GM23338 (cell line): ENCODE measurements around the gene OR4D2.

Source experiments
- CTCF ChIP-seq, 2 experiments: fragments of 200-600 bp in 1 of 2; sonication (generic) in 1 of 2; conservative IDR thresholded peaks; 2 replicates each; pipeline versions ENCODE4 v1.5.1 to v1.6.1; 2016 to 2017; ENCODE audit warnings: antibody characterized with exemption in 2 of 2, low read depth in 2 of 2, mild to moderate bottlenecking in 2 of 2, moderate library complexity in 1 of 2
- EZH2 ChIP-seq: fragments of 200-600 bp; sonication (generic); IDR thresholded peaks from one replicate; pipeline ENCODE4 v1.8.0; 2017; ENCODE audit warnings: antibody characterized with exemption, mild to moderate bottlenecking, low read depth; ENCODE audit not compliant: unreplicated experiment
- EZH2phosphoT487 ChIP-seq: fragments of 200-600 bp; sonication (generic); IDR thresholded peaks from one replicate; pipeline ENCODE4 v1.8.1; 2018; ENCODE audit warnings: antibody characterized with exemption; ENCODE audit not compliant: unreplicated experiment
- JUNB ChIP-seq: IDR thresholded peaks from one replicate; pipeline ENCODE4 v1.6.1; 2016; ENCODE audit warnings: antibody characterized with exemption; ENCODE audit not compliant: unreplicated experiment
- POLR2AphosphoS5 ChIP-seq: IDR thresholded peaks from 2 replicates; pipeline ENCODE4 v1.6.1; 2016; ENCODE audit warnings: antibody characterized with exemption, low read depth
- ZNF331 ChIP-seq: fragments of 250-450 bp; sonication (Bioruptor Pico); IDR thresholded peaks from 2 replicates; pipeline ENCODE4 v1.5.0; 2020; ENCODE audit warnings: low read depth, mild to moderate bottlenecking, moderate library complexity
- TF ChIP-seq, protein P1 (sequence below): IDR thresholded peaks from one replicate; pipeline ENCODE4 v1.6.1; 2018; ENCODE audit warnings: antibody characterized with exemption; ENCODE audit not compliant: unreplicated experiment

DNA sequence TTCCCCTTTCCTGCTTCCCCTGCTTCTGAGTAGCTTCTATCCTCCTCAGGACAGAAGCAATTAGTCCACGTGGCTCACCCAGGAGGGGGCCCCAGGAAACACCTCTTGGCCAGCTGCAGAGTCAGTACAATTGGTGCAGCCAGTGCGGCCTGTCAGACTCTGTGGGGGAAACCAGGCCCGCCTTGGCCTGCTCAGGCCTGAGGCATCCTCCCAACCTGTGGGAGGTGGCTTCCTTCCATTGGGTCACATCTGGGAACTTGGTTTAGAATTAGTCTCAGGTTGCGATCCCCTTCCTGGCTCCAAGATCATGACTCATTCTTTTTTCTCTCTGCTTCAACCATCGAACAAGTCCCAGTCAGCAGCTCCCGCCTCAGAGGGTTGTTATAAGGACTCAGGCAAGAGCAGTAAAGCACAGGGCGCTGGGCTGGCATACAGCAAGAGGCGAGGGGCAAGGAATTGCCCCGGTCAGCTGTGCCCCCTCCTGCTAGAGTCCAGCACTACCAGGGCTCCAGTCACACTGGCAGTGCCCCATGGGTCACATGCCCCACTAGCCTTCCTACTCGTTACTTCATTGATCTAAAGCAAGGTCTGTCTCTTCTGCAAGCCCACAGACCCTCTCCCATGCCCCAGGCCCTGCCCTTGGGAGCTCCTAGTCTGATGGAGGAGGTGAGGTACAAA lies 17.7 kb downstream of the OR4D2 start:
- TF ChIP-seq POLR2AphosphoS5 (no peak), JUNB (no peak), CTCF (conservative IDR thresholded peaks at IDR 0.05; ENCODE audit: low read depth in 2 of 2) (no peak), EZH2 (no peak), EZH2phosphoT487 (no peak), ZNF331 (CRISPR knock-in tag) (no peak)
- TF ChIP-seq, protein P1, sequence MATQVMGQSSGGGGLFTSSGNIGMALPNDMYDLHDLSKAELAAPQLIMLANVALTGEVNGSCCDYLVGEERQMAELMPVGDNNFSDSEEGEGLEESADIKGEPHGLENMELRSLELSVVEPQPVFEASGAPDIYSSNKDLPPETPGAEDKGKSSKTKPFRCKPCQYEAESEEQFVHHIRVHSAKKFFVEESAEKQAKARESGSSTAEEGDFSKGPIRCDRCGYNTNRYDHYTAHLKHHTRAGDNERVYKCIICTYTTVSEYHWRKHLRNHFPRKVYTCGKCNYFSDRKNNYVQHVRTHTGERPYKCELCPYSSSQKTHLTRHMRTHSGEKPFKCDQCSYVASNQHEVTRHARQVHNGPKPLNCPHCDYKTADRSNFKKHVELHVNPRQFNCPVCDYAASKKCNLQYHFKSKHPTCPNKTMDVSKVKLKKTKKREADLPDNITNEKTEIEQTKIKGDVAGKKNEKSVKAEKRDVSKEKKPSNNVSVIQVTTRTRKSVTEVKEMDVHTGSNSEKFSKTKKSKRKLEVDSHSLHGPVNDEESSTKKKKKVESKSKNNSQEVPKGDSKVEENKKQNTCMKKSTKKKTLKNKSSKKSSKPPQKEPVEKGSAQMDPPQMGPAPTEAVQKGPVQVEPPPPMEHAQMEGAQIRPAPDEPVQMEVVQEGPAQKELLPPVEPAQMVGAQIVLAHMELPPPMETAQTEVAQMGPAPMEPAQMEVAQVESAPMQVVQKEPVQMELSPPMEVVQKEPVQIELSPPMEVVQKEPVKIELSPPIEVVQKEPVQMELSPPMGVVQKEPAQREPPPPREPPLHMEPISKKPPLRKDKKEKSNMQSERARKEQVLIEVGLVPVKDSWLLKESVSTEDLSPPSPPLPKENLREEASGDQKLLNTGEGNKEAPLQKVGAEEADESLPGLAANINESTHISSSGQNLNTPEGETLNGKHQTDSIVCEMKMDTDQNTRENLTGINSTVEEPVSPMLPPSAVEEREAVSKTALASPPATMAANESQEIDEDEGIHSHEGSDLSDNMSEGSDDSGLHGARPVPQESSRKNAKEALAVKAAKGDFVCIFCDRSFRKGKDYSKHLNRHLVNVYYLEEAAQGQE = no peak
